Measurements from ENCODE around the gene NFATC1.

The NFATC1 gene

DNA sequence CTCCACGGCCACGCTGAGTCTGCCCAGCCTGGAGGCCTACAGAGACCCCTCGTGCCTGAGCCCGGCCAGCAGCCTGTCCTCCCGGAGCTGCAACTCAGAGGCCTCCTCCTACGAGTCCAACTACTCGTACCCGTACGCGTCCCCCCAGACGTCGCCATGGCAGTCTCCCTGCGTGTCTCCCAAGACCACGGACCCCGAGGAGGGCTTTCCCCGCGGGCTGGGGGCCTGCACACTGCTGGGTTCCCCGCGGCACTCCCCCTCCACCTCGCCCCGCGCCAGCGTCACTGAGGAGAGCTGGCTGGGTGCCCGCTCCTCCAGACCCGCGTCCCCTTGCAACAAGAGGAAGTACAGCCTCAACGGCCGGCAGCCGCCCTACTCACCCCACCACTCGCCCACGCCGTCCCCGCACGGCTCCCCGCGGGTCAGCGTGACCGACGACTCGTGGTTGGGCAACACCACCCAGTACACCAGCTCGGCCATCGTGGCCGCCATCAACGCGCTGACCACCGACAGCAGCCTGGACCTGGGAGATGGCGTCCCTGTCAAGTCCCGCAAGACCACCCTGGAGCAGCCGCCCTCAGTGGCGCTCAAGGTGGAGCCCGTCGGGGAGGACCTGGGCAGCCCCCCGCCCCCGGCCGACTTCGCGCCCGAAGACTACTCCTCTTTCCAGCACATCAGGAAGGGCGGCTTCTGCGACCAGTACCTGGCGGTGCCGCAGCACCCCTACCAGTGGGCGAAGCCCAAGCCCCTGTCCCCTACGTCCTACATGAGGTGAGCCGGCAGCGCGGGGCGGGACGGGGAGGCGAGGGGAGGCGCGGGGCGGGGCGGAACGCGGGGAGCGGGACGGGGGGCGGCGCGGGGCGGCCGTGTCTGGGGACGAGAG is 15.2 kb downstream of the NFATC1 start:
- Histone ChIP-seq H3K4me1 (ENCODE audit: low read length) (peaks cover 4% of the 10 kb centered on the region), H3K9ac (ENCODE audit: low read length) (no peak overlapping the region), H3K79me2 (ENCODE audit: low read length) (peaks cover 92% of the 10 kb centered on the region), H3K27ac (ENCODE audit: low read length) (no peak overlapping the region), H3K9me3 (ENCODE audit: insufficient read depth, low read length) (no peaks in the 10 kb centered on the region), H4K20me1 (ENCODE audit: insufficient read depth, low read length) (peaks cover 84% of the 10 kb centered on the region), H2AFZ (ENCODE audit: low read depth, low read length) (no peak overlapping the region), H3K4me2 (ENCODE audit: low read length) (no peak overlapping the region), H3K27me3 (ENCODE audit: low read depth, low read length) (no peaks in the 10 kb centered on the region), H3K36me3 (replicated peaks; ENCODE audit: low read depth, low read length) (peaks cover 58% of the 10 kb centered on the region), H3K4me3 (ENCODE audit: low read length) (no peak overlapping the region)
- no peak for TF ChIP-seq EZH2phosphoT487 (IDR thresholded peaks at IDR 0.05; ENCODE audit: low read depth)
- TF ChIP-seq, protein P1, sequence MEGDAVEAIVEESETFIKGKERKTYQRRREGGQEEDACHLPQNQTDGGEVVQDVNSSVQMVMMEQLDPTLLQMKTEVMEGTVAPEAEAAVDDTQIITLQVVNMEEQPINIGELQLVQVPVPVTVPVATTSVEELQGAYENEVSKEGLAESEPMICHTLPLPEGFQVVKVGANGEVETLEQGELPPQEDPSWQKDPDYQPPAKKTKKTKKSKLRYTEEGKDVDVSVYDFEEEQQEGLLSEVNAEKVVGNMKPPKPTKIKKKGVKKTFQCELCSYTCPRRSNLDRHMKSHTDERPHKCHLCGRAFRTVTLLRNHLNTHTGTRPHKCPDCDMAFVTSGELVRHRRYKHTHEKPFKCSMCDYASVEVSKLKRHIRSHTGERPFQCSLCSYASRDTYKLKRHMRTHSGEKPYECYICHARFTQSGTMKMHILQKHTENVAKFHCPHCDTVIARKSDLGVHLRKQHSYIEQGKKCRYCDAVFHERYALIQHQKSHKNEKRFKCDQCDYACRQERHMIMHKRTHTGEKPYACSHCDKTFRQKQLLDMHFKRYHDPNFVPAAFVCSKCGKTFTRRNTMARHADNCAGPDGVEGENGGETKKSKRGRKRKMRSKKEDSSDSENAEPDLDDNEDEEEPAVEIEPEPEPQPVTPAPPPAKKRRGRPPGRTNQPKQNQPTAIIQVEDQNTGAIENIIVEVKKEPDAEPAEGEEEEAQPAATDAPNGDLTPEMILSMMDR (IDR thresholded peaks at IDR 0.05; ENCODE audit: low read depth, low read length): no peak

DNA sequence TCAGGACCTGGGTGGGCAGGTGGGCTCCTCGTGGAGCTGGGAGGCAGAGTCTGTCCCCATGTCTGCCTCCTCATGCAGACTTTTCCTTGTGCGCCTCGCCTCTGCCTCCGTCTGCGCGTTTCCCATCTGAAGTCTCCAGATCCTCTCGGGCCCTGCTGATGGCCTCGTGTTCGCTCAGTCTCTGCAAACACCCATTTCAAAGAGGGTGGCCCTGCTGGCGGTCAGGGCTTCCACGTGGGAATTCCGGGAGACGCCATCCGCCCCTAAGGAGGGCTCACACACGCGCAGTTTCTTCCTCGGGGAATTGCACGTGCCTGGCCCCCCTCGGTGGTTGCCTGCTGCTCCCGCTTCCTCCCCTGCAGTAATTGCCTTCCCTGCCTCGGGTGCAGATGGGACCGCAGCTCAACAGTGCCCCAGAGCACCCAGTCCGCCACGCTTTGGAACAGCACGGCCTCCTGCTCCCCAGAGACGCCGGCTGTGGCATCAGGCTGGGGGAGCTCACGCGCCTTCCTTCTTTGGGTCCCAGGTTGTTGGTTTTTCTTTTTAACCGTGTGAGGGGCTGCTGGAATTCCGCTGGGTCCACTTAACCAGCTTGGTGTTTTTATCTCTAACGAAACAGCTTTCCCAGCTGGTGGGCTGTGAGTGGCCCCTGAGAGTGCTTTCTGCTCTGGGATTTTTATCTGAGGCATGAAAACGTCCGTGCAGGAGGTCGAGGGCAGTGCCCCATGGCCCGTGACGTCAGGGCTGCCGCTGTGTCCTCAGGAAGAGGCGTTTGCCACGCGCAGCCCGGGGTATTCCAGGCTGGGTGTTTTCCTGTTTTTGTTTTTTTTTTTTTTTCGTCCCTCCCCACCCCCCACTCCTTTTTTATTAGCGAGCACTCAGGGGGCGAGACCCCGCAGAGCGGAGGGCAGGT is 16.1 kb downstream of the NFATC1 start:
- no peak overlapping the region for H3K4me2 ChIP-seq (ENCODE audit: low read length)
- no peak for TF ChIP-seq EZH2phosphoT487 (IDR thresholded peaks at IDR 0.05; ENCODE audit: low read depth)
- H3K9me3 ChIP-seq (ENCODE audit: insufficient read depth, low read length): no peaks in the 10 kb centered on the region
- H2AFZ ChIP-seq (ENCODE audit: low read depth, low read length): no peak overlapping the region
- H3K79me2 ChIP-seq (ENCODE audit: low read length): peaks cover 92% of the 10 kb centered on the region
- H3K27me3 ChIP-seq (ENCODE audit: low read depth, low read length): no peaks in the 10 kb centered on the region
- H4K20me1 ChIP-seq (ENCODE audit: insufficient read depth, low read length): peaks cover 87% of the 10 kb centered on the region
- H3K4me3 ChIP-seq (ENCODE audit: low read length): no peak overlapping the region
- no peaks in the 10 kb centered on the region for H3K4me1 ChIP-seq (ENCODE audit: low read length)
- H3K27ac ChIP-seq (ENCODE audit: low read length): no peak overlapping the region
- peaks cover 54% of the 10 kb centered on the region for H3K36me3 ChIP-seq (replicated peaks; ENCODE audit: low read depth, low read length)
- H3K9ac ChIP-seq (ENCODE audit: low read length): no peak overlapping the region

DNA sequence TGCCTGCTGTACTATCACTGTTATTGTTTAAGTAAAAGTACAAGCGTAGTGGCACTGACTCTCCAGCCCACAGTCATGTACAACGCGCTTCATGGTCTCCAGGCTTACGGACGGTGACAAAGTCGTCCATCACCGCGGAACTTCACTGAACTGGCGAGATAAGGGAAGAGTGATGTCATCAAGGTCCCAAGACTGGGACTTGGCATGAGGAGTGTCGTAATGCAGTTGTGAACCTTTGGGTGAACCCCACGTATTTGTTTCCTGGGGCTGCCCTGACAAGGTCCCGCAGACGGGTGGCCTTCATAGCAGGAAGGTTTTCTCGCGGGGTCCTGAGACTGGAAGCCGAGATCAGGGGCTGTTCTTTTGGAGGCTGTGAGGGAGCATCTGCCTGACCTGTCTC is 17.3 kb downstream of the NFATC1 start:
- Histone ChIP-seq H3K9ac (ENCODE audit: low read length) (no peak overlapping the region), H3K4me3 (ENCODE audit: low read length) (no peak overlapping the region), H2AFZ (ENCODE audit: low read depth, low read length) (no peak overlapping the region), H3K4me1 (ENCODE audit: low read length) (no peaks in the 10 kb centered on the region), H3K9me3 (ENCODE audit: insufficient read depth, low read length) (no peaks in the 10 kb centered on the region), H3K36me3 (replicated peaks; ENCODE audit: low read depth, low read length) (peaks cover 50% of the 10 kb centered on the region), H3K27me3 (ENCODE audit: low read depth, low read length) (no peaks in the 10 kb centered on the region), H3K27ac (ENCODE audit: low read length) (no peak overlapping the region), H3K79me2 (ENCODE audit: low read length) (peaks cover 85% of the 10 kb centered on the region), H3K4me2 (ENCODE audit: low read length) (no peak overlapping the region), H4K20me1 (ENCODE audit: insufficient read depth, low read length) (peaks cover 82% of the 10 kb centered on the region)
- TF ChIP-seq EZH2phosphoT487 (IDR thresholded peaks at IDR 0.05; ENCODE audit: low read depth): no peak
- TF ChIP-seq, protein P1 (IDR thresholded peaks at IDR 0.05; ENCODE audit: low read depth, low read length): no peak

DNA sequence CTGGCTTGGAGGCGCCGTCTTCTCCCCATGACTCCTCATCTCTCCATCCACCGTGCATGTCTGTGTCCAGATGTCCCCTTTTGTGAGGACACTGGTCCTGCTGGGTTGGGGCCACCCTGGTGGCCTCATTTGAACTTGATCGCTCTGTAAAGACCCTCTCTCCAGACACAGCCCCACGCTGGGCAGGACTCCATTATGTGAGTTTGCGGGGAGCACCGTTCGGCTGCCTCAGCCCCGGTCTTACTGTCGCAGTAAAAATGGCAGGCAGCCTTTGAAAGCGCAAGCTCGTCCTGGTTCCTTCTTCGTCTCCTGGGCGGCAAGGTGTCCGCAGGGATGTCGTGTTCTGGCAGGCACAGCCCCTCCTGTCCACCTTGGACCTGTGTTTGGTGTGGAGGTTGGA is 17.7 kb downstream of the NFATC1 start:
- Histone ChIP-seq H3K36me3 (replicated peaks; ENCODE audit: low read depth, low read length) (peaks cover 50% of the 10 kb centered on the region), H3K9ac (ENCODE audit: low read length) (no peak overlapping the region), H3K4me3 (ENCODE audit: low read length) (no peak overlapping the region), H3K9me3 (ENCODE audit: insufficient read depth, low read length) (no peaks in the 10 kb centered on the region), H4K20me1 (ENCODE audit: insufficient read depth, low read length) (peaks cover 82% of the 10 kb centered on the region), H3K79me2 (ENCODE audit: low read length) (peaks cover 85% of the 10 kb centered on the region), H3K27me3 (ENCODE audit: low read depth, low read length) (no peaks in the 10 kb centered on the region), H3K27ac (ENCODE audit: low read length) (no peak overlapping the region), H3K4me1 (ENCODE audit: low read length) (no peaks in the 10 kb centered on the region), H3K4me2 (ENCODE audit: low read length) (no peak overlapping the region), H2AFZ (ENCODE audit: low read depth, low read length) (no peak overlapping the region)
- no peak for TF ChIP-seq EZH2phosphoT487 (IDR thresholded peaks at IDR 0.05; ENCODE audit: low read depth)
- TF ChIP-seq, protein P1 (IDR thresholded peaks at IDR 0.05; ENCODE audit: low read depth, low read length): no peak

All from OCI-LY3 (cell line).